Osteocyte (in vitro differentiated cells): ENCODE data around the gene ABHD1. TPM values are rescaled to one million over a fixed set of nuclear protein-coding genes. Genes with fewer than 3 reads are reported as not detected.

Experiments used
- DNase-seq: peaks from one replicate; pipeline ENCODE4 v3.0.0; 2021; ENCODE audit warnings: mixed read lengths; ENCODE audit not compliant: unreplicated experiment; ENCODE audit errors: extremely low spot score
- H3K27ac Mint-ChIP-seq: one replicate; pipeline ENCODE4 v1.8.0; 2021; ENCODE audit warnings: mild to moderate bottlenecking, mixed read lengths; ENCODE audit not compliant: unreplicated experiment
- H3K27me3 Mint-ChIP-seq: one replicate; pipeline ENCODE4 v1.8.0; 2021; ENCODE audit warnings: mixed read lengths; ENCODE audit not compliant: unreplicated experiment
- H3K36me3 Mint-ChIP-seq: one replicate; pipeline ENCODE4 v1.8.0; 2021; ENCODE audit warnings: mixed read lengths; ENCODE audit not compliant: unreplicated experiment
- H3K4me1 Mint-ChIP-seq: one replicate; pipeline ENCODE4 v1.8.0; 2021; ENCODE audit warnings: mixed read lengths; ENCODE audit not compliant: unreplicated experiment
- H3K4me3 Mint-ChIP-seq: one replicate; pipeline ENCODE4 v1.8.0; 2021; ENCODE audit warnings: mild to moderate bottlenecking, moderate library complexity, mixed read lengths; ENCODE audit not compliant: unreplicated experiment
- H3K9me3 Mint-ChIP-seq: one replicate; pipeline ENCODE4 v1.8.0; 2021; ENCODE audit warnings: mixed read lengths; ENCODE audit not compliant: unreplicated experiment
- CTCF ChIP-seq: fragments of 200-600 bp; sonication (generic); IDR thresholded peaks from 2 replicates; pipeline ENCODE4 v1.5.0; 2021; ENCODE audit warnings: antibody characterized with exemption, mild to moderate bottlenecking, moderate library complexity
- total RNA-seq: library from RNA; stranded (reverse); gene quantifications from 2 replicates; pipeline ENCODE4 v1.2.1, GENCODE V29; 2021

The ABHD1 gene
- total RNA-seq, 1 donor from 2014 or later, result 0.48 TPM

- no peak overlapping the region for H3K4me3 Mint-ChIP-seq
- TF ChIP-seq CTCF, result no peak
These were observed 30.9 kb downstream of the ABHD1 start for GRCh38 chr2:27154488-27154887.

GRCh38 chr2:27155069-27155520 lies 31.5 kb downstream of the ABHD1 start:
- no peak overlapping the region for H3K4me3 Mint-ChIP-seq
- peaks cover 8% of the 10 kb centered on the region for H3K27me3 Mint-ChIP-seq
- no peaks in the 10 kb centered on the region for H3K36me3 Mint-ChIP-seq
- no peaks in the 10 kb centered on the region for H3K4me1 Mint-ChIP-seq
- no peaks in the 10 kb centered on the region for H3K9me3 Mint-ChIP-seq
- H3K27ac Mint-ChIP-seq, result no peak overlapping the region
- no peak for DNase-seq
- TF ChIP-seq CTCF, result no peak

More at GRCh38 chr2:27154488-27154887, 30.9 kb downstream of the ABHD1 start:
- DNase-seq, result no peak
- H3K9me3 Mint-ChIP-seq, result no peaks in the 10 kb centered on the region
- no peaks in the 10 kb centered on the region for H3K4me1 Mint-ChIP-seq
- no peaks in the 10 kb centered on the region for H3K36me3 Mint-ChIP-seq
- no peak overlapping the region for H3K27ac Mint-ChIP-seq
- peaks cover 8% of the 10 kb centered on the region for H3K27me3 Mint-ChIP-seq

GRCh38 chr2:27158468-27158867 lies 34.9 kb downstream of the ABHD1 start:
- no peak for TF ChIP-seq CTCF
- H3K4me1 Mint-ChIP-seq, result no peaks in the 10 kb centered on the region
- peaks cover 11% of the 10 kb centered on the region for H3K27me3 Mint-ChIP-seq
- no peak overlapping the region for H3K27ac Mint-ChIP-seq
- no peaks in the 10 kb centered on the region for H3K9me3 Mint-ChIP-seq
- H3K36me3 Mint-ChIP-seq, result no peaks in the 10 kb centered on the region
- no peak overlapping the region for H3K4me3 Mint-ChIP-seq
- no peak for DNase-seq

GRCh38 chr2:27159271-27159670 lies 35.7 kb downstream of the ABHD1 start:
- peaks cover 8% of the 10 kb centered on the region for H3K27me3 Mint-ChIP-seq
- no peak for DNase-seq
- no peak overlapping the region for H3K4me3 Mint-ChIP-seq
- no peaks in the 10 kb centered on the region for H3K9me3 Mint-ChIP-seq
- no peaks in the 10 kb centered on the region for H3K4me1 Mint-ChIP-seq
- no peaks in the 10 kb centered on the region for H3K36me3 Mint-ChIP-seq
- TF ChIP-seq CTCF, result no peak
- no peak overlapping the region for H3K27ac Mint-ChIP-seq

- Mint-ChIP-seq H3K4me3 (no peak overlapping the region), H3K36me3 (no peaks in the 10 kb centered on the region), H3K27me3 (peaks cover 8% of the 10 kb centered on the region), H3K4me1 (no peaks in the 10 kb centered on the region), H3K27ac (no peak overlapping the region), H3K9me3 (no peaks in the 10 kb centered on the region)
- DNase-seq, result no peak
- no peak for TF ChIP-seq CTCF
These were observed 36.6 kb downstream of the ABHD1 start for GRCh38 chr2:27160191-27160590.
